Measurements from ENCODE around the gene SRBD1. TPM values are rescaled to one million over a fixed set of nuclear protein-coding genes. Genes with fewer than 3 reads are reported as not detected.

Gene SRBD1
- total and polyA plus RNA-seq, 2 experiments from 2014 or later, result 27.4 to 46.3 TPM

GRCh38 chr2:45468279-45468678 lies 142.8 kb downstream of the SRBD1 start:
- Mint-ChIP-seq H3K4me1 (peaks cover 52% of the 10 kb centered on the region), H3K27me3 (ENCODE audit: insufficient read depth, low read depth, poor library complexity) (no peaks in the 10 kb centered on the region), H3K4me3 (no peak overlapping the region), H3K27ac (no peak overlapping the region), H3K36me3 (ENCODE audit: low read depth) (no peaks in the 10 kb centered on the region), H3K9me3 (no peaks in the 10 kb centered on the region)
- Histone ChIP-seq H3K4me3 (no peak overlapping the region), H3K4me1 (ENCODE audit: insufficient read depth) (peaks cover 61% of the 10 kb centered on the region), H3K4me2 (no peak overlapping the region), H3K9me2 (ENCODE audit: insufficient read depth) (no peaks in the 10 kb centered on the region), H3K79me2 (replicated peaks; ENCODE audit: insufficient read depth) (no peaks in the 10 kb centered on the region), H3K27me3 (ENCODE audit: insufficient read depth) (no peaks in the 10 kb centered on the region), H3K27ac (ENCODE audit: low read depth) (no peak overlapping the region), H3K36me3 (ENCODE audit: insufficient read depth) (no peaks in the 10 kb centered on the region), H2AFZ (no peak overlapping the region), H4K20me1 (replicated peaks; ENCODE audit: insufficient read depth) (no peaks in the 10 kb centered on the region), H3F3A (replicated peaks; ENCODE audit: low read depth) (no peaks in the 10 kb centered on the region)
- TF ChIP-seq, protein P1, sequence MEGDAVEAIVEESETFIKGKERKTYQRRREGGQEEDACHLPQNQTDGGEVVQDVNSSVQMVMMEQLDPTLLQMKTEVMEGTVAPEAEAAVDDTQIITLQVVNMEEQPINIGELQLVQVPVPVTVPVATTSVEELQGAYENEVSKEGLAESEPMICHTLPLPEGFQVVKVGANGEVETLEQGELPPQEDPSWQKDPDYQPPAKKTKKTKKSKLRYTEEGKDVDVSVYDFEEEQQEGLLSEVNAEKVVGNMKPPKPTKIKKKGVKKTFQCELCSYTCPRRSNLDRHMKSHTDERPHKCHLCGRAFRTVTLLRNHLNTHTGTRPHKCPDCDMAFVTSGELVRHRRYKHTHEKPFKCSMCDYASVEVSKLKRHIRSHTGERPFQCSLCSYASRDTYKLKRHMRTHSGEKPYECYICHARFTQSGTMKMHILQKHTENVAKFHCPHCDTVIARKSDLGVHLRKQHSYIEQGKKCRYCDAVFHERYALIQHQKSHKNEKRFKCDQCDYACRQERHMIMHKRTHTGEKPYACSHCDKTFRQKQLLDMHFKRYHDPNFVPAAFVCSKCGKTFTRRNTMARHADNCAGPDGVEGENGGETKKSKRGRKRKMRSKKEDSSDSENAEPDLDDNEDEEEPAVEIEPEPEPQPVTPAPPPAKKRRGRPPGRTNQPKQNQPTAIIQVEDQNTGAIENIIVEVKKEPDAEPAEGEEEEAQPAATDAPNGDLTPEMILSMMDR (conservative IDR thresholded peaks at IDR 0.05; ENCODE audit: low read depth in 2 of 2), result no peak
- no peak for TF ChIP-seq EZH2phosphoT487 (IDR thresholded peaks at IDR 0.05; ENCODE audit: unreplicated experiment)
- TF ChIP-seq ETS1 (IDR thresholded peaks at IDR 0.05), result no peak
- TF ChIP-seq NANOG (IDR thresholded peaks at IDR 0.05; ENCODE audit: borderline replicate concordance), result no peak
- no peak for DNase-seq (ENCODE audit: low spot score)
- no peak for ATAC-seq

DNA sequence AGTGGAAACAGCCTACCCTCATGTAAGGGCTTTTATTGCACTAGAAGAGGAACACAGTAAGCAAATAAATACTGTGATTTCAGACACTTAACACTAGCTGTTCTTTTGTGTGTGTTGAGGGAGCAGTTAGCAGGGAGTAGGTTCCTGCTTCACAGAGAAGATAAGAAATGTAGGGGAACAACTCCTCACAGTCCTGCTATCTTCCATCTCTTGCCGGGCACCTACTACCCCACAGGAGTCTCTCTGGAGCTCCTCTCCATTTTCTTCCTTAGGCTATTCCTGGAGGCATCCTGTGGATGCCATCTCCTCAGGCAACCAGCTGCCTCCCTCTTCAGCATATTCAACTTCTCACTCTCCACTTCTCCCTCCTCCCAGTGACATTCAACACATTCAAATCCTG lies 145.0 kb downstream of the SRBD1 start:
- Histone ChIP-seq H3K4me1 (ENCODE audit: insufficient read depth) (peaks cover 62% of the 10 kb centered on the region), H3K4me2 (peak overlapping the region; percentile 29), H4K20me1 (replicated peaks; ENCODE audit: insufficient read depth) (no peaks in the 10 kb centered on the region), H2AFZ (no peak overlapping the region), H3K9me2 (ENCODE audit: insufficient read depth) (no peaks in the 10 kb centered on the region), H3K27ac (ENCODE audit: low read depth) (peak overlapping the region; percentile 51), H3F3A (replicated peaks; ENCODE audit: low read depth) (no peaks in the 10 kb centered on the region), H3K27me3 (ENCODE audit: insufficient read depth) (no peaks in the 10 kb centered on the region), H3K79me2 (replicated peaks; ENCODE audit: insufficient read depth) (no peaks in the 10 kb centered on the region), H3K4me3 (no peak overlapping the region), H3K36me3 (ENCODE audit: insufficient read depth) (no peaks in the 10 kb centered on the region)
- DNase-seq (ENCODE audit: low spot score), result peak; percentile 65
- no peaks in the 10 kb centered on the region for H3K27me3 Mint-ChIP-seq (ENCODE audit: insufficient read depth, low read depth, poor library complexity)
- H3K4me3 Mint-ChIP-seq, result peak overlapping the region; percentile 0; the same call in 1 of the 3 replicates
- H3K4me1 Mint-ChIP-seq, result peaks cover 54% of the 10 kb centered on the region
- peaks cover 4% of the 10 kb centered on the region; the same call in 1 of the 3 replicates for H3K36me3 Mint-ChIP-seq (ENCODE audit: low read depth)
- peak overlapping the region; percentile 15; the same call in 1 of the 2 replicates for H3K27ac Mint-ChIP-seq
- TF ChIP-seq ZNF462 (CRISPR knock-in tag; IDR thresholded peaks at IDR 0.05), result peak; percentile 90
- no peak for TF ChIP-seq ZNF331 (CRISPR knock-in tag; IDR thresholded peaks at IDR 0.05; ENCODE audit: low read depth)
- H3K9me3 Mint-ChIP-seq, result no peaks in the 10 kb centered on the region
- peak; percentile 77 for ATAC-seq
